Peyer's patch (tissue), 4 donors: ENCODE results near the gene UBAP2. TPM values are rescaled to one million over a fixed set of nuclear protein-coding genes. Genes with fewer than 3 reads are reported as not detected.

Experiments
- DNase-seq, 3 donors: peaks; one replicate each; pipeline ENCODE4 v3.0.0-alpha.2; 2017 to 2019
- H3K27ac ChIP-seq, 4 donors: fragments of 200-600 bp; sonication (generic); one replicate each; pipeline ENCODE4 v1.5.1; 2016 to 2019
- H3K27me3 ChIP-seq, 2 donors: fragments of 200-600 bp; sonication (generic); one replicate each; pipeline ENCODE4 v1.5.1; 2019
- H3K36me3 ChIP-seq, 3 donors: fragments of 200-600 bp; sonication (generic); one replicate each; pipeline ENCODE4 v1.5.1; 2016 to 2019
- H3K4me1 ChIP-seq, 4 donors: fragments of 200-600 bp; sonication (generic); one replicate each; pipeline ENCODE4 v1.5.1; 2016 to 2019
- H3K4me3 ChIP-seq, 4 donors: fragments of 200-600 bp; sonication (generic); 1 replicate in 3 of 4; 2 replicates in 1 of 4; pipeline ENCODE4 v1.5.1; 2016 to 2019; ENCODE audit warnings: mild to moderate bottlenecking in 1 of 4
- H3K9me3 ChIP-seq, 4 donors: fragments of 200-600 bp; sonication (generic); one replicate each; pipeline ENCODE4 v1.5.1; 2016 to 2019; ENCODE audit warnings: mild to moderate bottlenecking in 1 of 4
- CTCF ChIP-seq, 6 experiments: fragments of 450-650 bp in 4 of 6; fragments of 200-600 bp in 2 of 6; sonication (generic) in 1 of 6; IDR thresholded peaks; one replicate each; pipeline ENCODE4 v1.5.1; 2017 to 2019; ENCODE audit warnings: antibody characterized with exemption in 6 of 6, mild to moderate bottlenecking in 3 of 6, moderate library complexity in 1 of 6
- POLR2A ChIP-seq, 2 donors: fragments of 450-650 bp; IDR thresholded peaks; one replicate each; pipeline ENCODE4 v1.5.1; 2017; ENCODE audit warnings: antibody characterized with exemption in 2 of 2, mild to moderate bottlenecking in 2 of 2, moderate library complexity in 2 of 2
- small RNA-seq, 2 donors: library from RNA; depleted of rRNA; stranded (forward); fragments of <200 nt; gene quantifications; one replicate each; pipeline ENCODE3, GENCODE V24; 2016
- total RNA-seq, 4 donors: library from RNA; depleted of rRNA; stranded (reverse); fragments of >200 nt; gene quantifications; one replicate each; pipeline ENCODE4 v1.1.0, GENCODE V29; 2016

Gene UBAP2
- total RNA-seq, 4 donors from 2014 or later: 13.1 to 41.3 (median 25.2) TPM

GRCh38 chr9:33877727-33878489, 170.8 kb downstream of the UBAP2 start:
- no peak for DNase-seq
- TF ChIP-seq CTCF (IDR thresholded peaks at IDR 0.05) (no peak), POLR2A (IDR thresholded peaks at IDR 0.05) (no peak)
- Histone ChIP-seq H3K27me3 (no peaks in the 10 kb centered on the region), H3K4me1 (peaks cover 0 to 21% (median 0%) of the 10 kb centered on the region in 4 donors), H3K9me3 (no peaks in the 10 kb centered on the region), H3K27ac (no peak overlapping the region), H3K36me3 (no peaks in the 10 kb centered on the region), H3K4me3 (no peak overlapping the region)

Small RNA genes within 50 kb of the gene (small RNA-seq; reads per million reads assigned to genes)
- gene RN7SKP114 (0 to 0.06 reads per million in 2 donors), gene SNORD121A (29.6 to 105 reads per million in 2 donors), gene SNORD121B (0 reads per million in 2 donors)

Other genes starting within 250 kb of the UBAP2 start
- gene UBE2R2, start 231.7 kb downstream of the UBAP2 start, total RNA-seq: 10 to 100 TPM; 29.7 to 39.9 (median 34.8) TPM
- 10 to 100 TPM; 17.0 to 24.8 (median 21.5) TPM for gene DCAF12, start 77.8 kb upstream of the UBAP2 start, total RNA-seq
- gene UBAP1, start 130.2 kb upstream of the UBAP2 start, total RNA-seq: 10 to 100 TPM; 19.8 to 40.2 (median 31.6) TPM